Measurements from ENCODE around the gene LHPP.

- TF ChIP-seq, protein P1, sequence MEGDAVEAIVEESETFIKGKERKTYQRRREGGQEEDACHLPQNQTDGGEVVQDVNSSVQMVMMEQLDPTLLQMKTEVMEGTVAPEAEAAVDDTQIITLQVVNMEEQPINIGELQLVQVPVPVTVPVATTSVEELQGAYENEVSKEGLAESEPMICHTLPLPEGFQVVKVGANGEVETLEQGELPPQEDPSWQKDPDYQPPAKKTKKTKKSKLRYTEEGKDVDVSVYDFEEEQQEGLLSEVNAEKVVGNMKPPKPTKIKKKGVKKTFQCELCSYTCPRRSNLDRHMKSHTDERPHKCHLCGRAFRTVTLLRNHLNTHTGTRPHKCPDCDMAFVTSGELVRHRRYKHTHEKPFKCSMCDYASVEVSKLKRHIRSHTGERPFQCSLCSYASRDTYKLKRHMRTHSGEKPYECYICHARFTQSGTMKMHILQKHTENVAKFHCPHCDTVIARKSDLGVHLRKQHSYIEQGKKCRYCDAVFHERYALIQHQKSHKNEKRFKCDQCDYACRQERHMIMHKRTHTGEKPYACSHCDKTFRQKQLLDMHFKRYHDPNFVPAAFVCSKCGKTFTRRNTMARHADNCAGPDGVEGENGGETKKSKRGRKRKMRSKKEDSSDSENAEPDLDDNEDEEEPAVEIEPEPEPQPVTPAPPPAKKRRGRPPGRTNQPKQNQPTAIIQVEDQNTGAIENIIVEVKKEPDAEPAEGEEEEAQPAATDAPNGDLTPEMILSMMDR (tag by site-specific recombination; IDR thresholded peaks at IDR 0.05) = no peak
- TF ChIP-seq MYNN (tag by site-specific recombination; IDR thresholded peaks at IDR 0.05; ENCODE audit: borderline replicate concordance) (no peak), ZNF571 (tag by site-specific recombination; IDR thresholded peaks at IDR 0.05) (no peak), ZIC2 (tag by site-specific recombination; IDR thresholded peaks at IDR 0.05) (no peak)
Measured at GRCh38 chr10:124603376-124604213, 142.0 kb downstream of the LHPP start.
